ENCODE measurements around the gene CLDND1. TPM values are rescaled to one million over a fixed set of nuclear protein-coding genes. Genes with fewer than 3 reads are reported as not detected.
A peak's percentile ranks its signal among the peaks of the same experiment; 100 is the strongest.

CLDND1 gene
- total RNA-seq, 2 experiments from 2014 or later, result 410 to 414 TPM

- Mint-ChIP-seq H3K27ac (no peak overlapping the region), H3K36me3 (ENCODE audit: low read depth) (peaks cover 91% of the 10 kb centered on the region), H3K27me3 (ENCODE audit: low read depth) (no peaks in the 10 kb centered on the region), H3K4me1 (ENCODE audit: low read depth) (peaks cover 79% of the 10 kb centered on the region), H3K9me3 (ENCODE audit: insufficient read depth) (no peaks in the 10 kb centered on the region), H3K4me3 (no peak overlapping the region)
- POLR2A ChIA-PET, result interaction anchor here (1.8 to 1.9 kb wide), 2 partner anchors 8 to 50 kb away, joined by 3 to 9 read pairs; partner anchors contain the start of gene CLDND1
- CTCF ChIA-PET, result interaction anchor here (1.3 to 1.6 kb wide), 4 partner anchors 22 to 79 kb away, joined by 3 to 5 read pairs (median 4); partner anchors contain the start of gene CPOX
- ATAC-seq, result no peak
- no peak for DNase-seq
Observed at GRCh38 chr3:98514948-98515347, 7.8 kb downstream of the CLDND1 start.

GRCh38 chr3:98513736-98514135, 9.0 kb downstream of the CLDND1 start:
- ChIA-PET POLR2A (interaction anchor here (1.2 to 1.9 kb wide), 3 partner anchors 9 to 51 kb away, joined by 3 to 9 read pairs (median 3); partner anchors contain the start of gene CLDND1), CTCF (interaction anchor here (0.9 to 1.6 kb wide), 5 partner anchors 36 to 80 kb away, joined by 3 to 5 read pairs (median 4); partner anchors contain the start of gene CPOX)
- ATAC-seq (no peak), DNase-seq (no peak)
- Mint-ChIP-seq H3K36me3 (ENCODE audit: low read depth) (peaks cover 91% of the 10 kb centered on the region), H3K27me3 (ENCODE audit: low read depth) (no peaks in the 10 kb centered on the region), H3K4me1 (ENCODE audit: low read depth) (peaks cover 77% of the 10 kb centered on the region), H3K9me3 (ENCODE audit: insufficient read depth) (no peaks in the 10 kb centered on the region), H3K27ac (no peak overlapping the region), H3K4me3 (no peak overlapping the region)

GRCh38 chr3:98513091-98513511, 9.6 kb downstream of the CLDND1 start:
- Mint-ChIP-seq H3K36me3 (ENCODE audit: low read depth) (peaks cover 91% of the 10 kb centered on the region), H3K4me3 (no peak overlapping the region), H3K9me3 (ENCODE audit: insufficient read depth) (no peaks in the 10 kb centered on the region), H3K27ac (no peak overlapping the region), H3K27me3 (ENCODE audit: low read depth) (no peaks in the 10 kb centered on the region), H3K4me1 (ENCODE audit: low read depth) (peaks cover 77% of the 10 kb centered on the region)
- CTCF ChIA-PET, result interaction anchor here (1.3 kb wide), 1 partner anchor 37 kb away, joined by 3 read pairs; no protein-coding TSS in a partner anchor
- ATAC-seq (no peak), DNase-seq (no peak)
- POLR2A ChIA-PET, result interaction anchor here (1.2 to 1.9 kb wide), 3 partner anchors 10 to 80 kb away, joined by 3 to 9 read pairs (median 3); partner anchors contain the start of genes CLDND1 and CPOX

GRCh38 chr3:98512576-98512975, 10.1 kb downstream of the CLDND1 start:
- peak overlapping the region; percentile 44 for H3K27ac Mint-ChIP-seq
- H3K4me1 Mint-ChIP-seq (ENCODE audit: low read depth), result peaks cover 77% of the 10 kb centered on the region
- no peaks in the 10 kb centered on the region for H3K27me3 Mint-ChIP-seq (ENCODE audit: low read depth)
- H3K36me3 Mint-ChIP-seq (ENCODE audit: low read depth), result peaks cover 90% of the 10 kb centered on the region
- DNase-seq (no peak), ATAC-seq (no peak)
- ChIA-PET POLR2A (interaction anchor here (1.0 to 1.5 kb wide), 4 partner anchors 10 to 81 kb away, joined by 3 read pairs; partner anchors contain the start of gene CPOX), CTCF (no interaction called here)
- no peak overlapping the region for H3K4me3 Mint-ChIP-seq
- H3K9me3 Mint-ChIP-seq (ENCODE audit: insufficient read depth), result no peaks in the 10 kb centered on the region

- ATAC-seq (no peak), DNase-seq (no peak)
- H3K27me3 Mint-ChIP-seq (ENCODE audit: low read depth), result no peaks in the 10 kb centered on the region
- H3K27ac Mint-ChIP-seq, result peak overlapping the region; percentile 39
- no peak overlapping the region for H3K4me3 Mint-ChIP-seq
- ChIA-PET CTCF (interaction anchor here (1.3 to 1.4 kb wide), 3 partner anchors 64 to 149 kb away, joined by 3 to 5 read pairs (median 3); no protein-coding TSS in a partner anchor), POLR2A (interaction anchor here (0.7 kb wide), 1 partner anchor 28 kb away, joined by 3 read pairs; no protein-coding TSS in a partner anchor)
- peaks cover 46% of the 10 kb centered on the region for H3K4me1 Mint-ChIP-seq (ENCODE audit: low read depth)
- H3K36me3 Mint-ChIP-seq (ENCODE audit: low read depth), result peaks cover 75% of the 10 kb centered on the region
- no peaks in the 10 kb centered on the region for H3K9me3 Mint-ChIP-seq (ENCODE audit: insufficient read depth)
Observed at GRCh38 chr3:98508582-98508981, 14.1 kb downstream of the CLDND1 start.

GRCh38 chr3:98504539-98504938, 18.2 kb downstream of the CLDND1 start:
- CTCF ChIA-PET, result no interaction called here
- H3K36me3 Mint-ChIP-seq (ENCODE audit: low read depth), result peaks cover 57% of the 10 kb centered on the region
- H3K27me3 Mint-ChIP-seq (ENCODE audit: low read depth), result no peaks in the 10 kb centered on the region
- POLR2A ChIA-PET, result no interaction called here
- DNase-seq, result no peak
- peaks cover 22% of the 10 kb centered on the region for H3K4me1 Mint-ChIP-seq (ENCODE audit: low read depth)
- no peak overlapping the region for H3K27ac Mint-ChIP-seq
- no peaks in the 10 kb centered on the region for H3K9me3 Mint-ChIP-seq (ENCODE audit: insufficient read depth)
- no peak overlapping the region for H3K4me3 Mint-ChIP-seq
- ATAC-seq, result no peak

GRCh38 chr3:98501863-98502576, 20.7 kb downstream of the CLDND1 start:
- ATAC-seq (no peak), DNase-seq (no peak)
- H3K36me3 Mint-ChIP-seq (ENCODE audit: low read depth), result peaks cover 37% of the 10 kb centered on the region
- POLR2A ChIA-PET, result interaction anchor here (1.2 kb wide), 1 partner anchor 10 kb away, joined by 3 read pairs; no protein-coding TSS in a partner anchor
- H3K4me1 Mint-ChIP-seq (ENCODE audit: low read depth), result peaks cover 5% of the 10 kb centered on the region
- H3K4me3 Mint-ChIP-seq, result no peak overlapping the region
- CTCF ChIA-PET, result interaction anchor here (2.0 kb wide), 1 partner anchor 19 kb away, joined by 4 read pairs; no protein-coding TSS in a partner anchor
- H3K9me3 Mint-ChIP-seq (ENCODE audit: insufficient read depth), result no peaks in the 10 kb centered on the region
- no peak overlapping the region for H3K27ac Mint-ChIP-seq
- H3K27me3 Mint-ChIP-seq (ENCODE audit: low read depth), result no peaks in the 10 kb centered on the region

GRCh38 chr3:98501270-98501669, 21.4 kb downstream of the CLDND1 start:
- ChIA-PET CTCF (no interaction called here), POLR2A (no interaction called here)
- no peaks in the 10 kb centered on the region for H3K27me3 Mint-ChIP-seq (ENCODE audit: low read depth)
- ATAC-seq (no peak), DNase-seq (no peak)
- peaks cover 29% of the 10 kb centered on the region for H3K36me3 Mint-ChIP-seq (ENCODE audit: low read depth)
- peaks cover 5% of the 10 kb centered on the region for H3K4me1 Mint-ChIP-seq (ENCODE audit: low read depth)
- H3K27ac Mint-ChIP-seq, result no peak overlapping the region
- no peaks in the 10 kb centered on the region for H3K9me3 Mint-ChIP-seq (ENCODE audit: insufficient read depth)
- H3K4me3 Mint-ChIP-seq, result no peak overlapping the region

GRCh38 chr3:98500019-98500418, 22.7 kb downstream of the CLDND1 start:
- H3K27ac Mint-ChIP-seq, result no peak overlapping the region
- ATAC-seq (no peak), DNase-seq (no peak)
- H3K4me3 Mint-ChIP-seq, result no peak overlapping the region
- ChIA-PET CTCF (no interaction called here), POLR2A (no interaction called here)
- peaks cover 22% of the 10 kb centered on the region for H3K36me3 Mint-ChIP-seq (ENCODE audit: low read depth)
- H3K4me1 Mint-ChIP-seq (ENCODE audit: low read depth), result peaks cover 5% of the 10 kb centered on the region
- no peaks in the 10 kb centered on the region for H3K9me3 Mint-ChIP-seq (ENCODE audit: insufficient read depth)
- peaks cover under 1% of the 10 kb centered on the region for H3K27me3 Mint-ChIP-seq (ENCODE audit: low read depth)

GRCh38 chr3:98497381-98497780, 25.3 kb downstream of the CLDND1 start, which contains the start of gene OR5K2:
TSS of gene OR5K2 (plus strand) at chr3:98497681. CDS start at chr3:98497681, 0 bp downstream.
- no peaks in the 10 kb centered on the region for H3K9me3 Mint-ChIP-seq (ENCODE audit: insufficient read depth)
- H3K4me3 Mint-ChIP-seq, result no peak within 1 kb of the TSS
- H3K27ac Mint-ChIP-seq, result no peak within 1 kb of the TSS
- DNase-seq, result no peak
- no peak for ATAC-seq
- POLR2A ChIA-PET, result no interaction called here
- no peaks in the 10 kb centered on the region for H3K4me1 Mint-ChIP-seq (ENCODE audit: low read depth)
- peaks cover 10% of the 10 kb centered on the region for H3K36me3 Mint-ChIP-seq (ENCODE audit: low read depth)
- peaks cover 12% of the 10 kb centered on the region for H3K27me3 Mint-ChIP-seq (ENCODE audit: low read depth)
- CTCF ChIA-PET, result no interaction called here

GRCh38 chr3:98483626-98484025, 39.1 kb downstream of the CLDND1 start:
- peaks cover 4% of the 10 kb centered on the region for H3K4me1 Mint-ChIP-seq (ENCODE audit: low read depth)
- no peak overlapping the region for H3K27ac Mint-ChIP-seq
- H3K36me3 Mint-ChIP-seq (ENCODE audit: low read depth), result peaks cover 25% of the 10 kb centered on the region
- peaks cover 8% of the 10 kb centered on the region for H3K27me3 Mint-ChIP-seq (ENCODE audit: low read depth)
- peaks cover 32% of the 10 kb centered on the region for H3K9me3 Mint-ChIP-seq (ENCODE audit: insufficient read depth)
- no peak for DNase-seq
- ChIA-PET POLR2A (interaction anchor here (1.3 kb wide), 1 partner anchor 33 kb away, joined by 3 read pairs; no protein-coding TSS in a partner anchor), CTCF (no interaction called here)
- H3K4me3 Mint-ChIP-seq, result no peak overlapping the region
- ATAC-seq, result no peak

Data from activated CD8-positive, alpha-beta T cell treated with anti-CD3 and anti-CD28 coated beads, Interleukin-2, amount 10 ng/mL, durations not matched to agents 7 days and 5 days (primary cell).